C4-2B (cell line): ENCODE measurements around the gene DNAJA1.

Experiments used
- CTCF ChIP-seq: fragments of 450-650 bp; conservative IDR thresholded peaks from 2 replicates; pipeline ENCODE4 v1.5.1; 2017; ENCODE audit warnings: mild to moderate bottlenecking
- ZFX ChIP-seq: fragments of 450-650 bp; IDR thresholded peaks from 2 replicates; pipeline ENCODE4 v1.6.1; 2017

DNA sequence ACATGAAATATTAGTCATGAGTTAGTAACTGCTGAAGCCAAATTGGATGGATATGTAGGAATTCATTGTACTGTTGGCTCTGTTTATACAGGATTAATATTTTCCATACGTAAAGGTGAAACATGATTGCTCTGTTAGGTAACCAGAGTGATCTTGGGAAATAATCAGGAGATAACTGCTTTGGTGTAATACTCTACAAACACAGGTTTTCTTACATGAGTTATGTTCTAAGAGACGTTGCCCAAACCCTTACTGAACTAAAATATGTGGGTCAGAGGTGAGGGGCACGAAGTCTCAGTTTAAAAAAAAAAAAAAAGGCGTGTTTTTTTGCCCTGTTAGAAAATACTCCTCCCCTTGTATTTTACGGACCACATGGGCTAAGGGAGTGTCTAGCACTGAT lies 7.8 kb downstream of the DNAJA1 start:
- TF ChIP-seq CTCF (no peak), ZFX (no peak)
